ENCODE measurements around the gene MAGEB4. TPM values are rescaled to one million over a fixed set of nuclear protein-coding genes. Genes with fewer than 3 reads are reported as not detected.

MAGEB4 gene
- total RNA-seq, 1 donor from 2014 or later: not detected

DNA sequence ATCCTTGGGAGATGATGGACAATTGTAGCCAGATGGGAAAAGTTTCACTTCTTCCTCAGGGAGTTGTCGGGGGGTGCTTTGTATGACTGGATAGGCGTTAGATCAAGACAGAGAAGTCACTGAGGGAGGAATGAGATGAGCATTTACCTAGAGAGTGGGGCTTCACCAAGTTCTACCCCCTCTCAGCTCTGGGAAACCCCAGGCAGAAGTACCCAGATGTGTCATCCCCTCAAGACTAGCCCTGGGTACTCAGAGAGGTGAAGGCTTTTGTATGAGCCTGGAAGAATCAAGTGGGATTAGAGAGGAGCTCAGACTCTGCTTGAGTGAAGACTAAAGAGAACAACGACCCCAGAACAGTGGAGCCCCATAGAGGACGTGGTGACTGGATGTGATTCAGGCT, 7.1 kb downstream of the MAGEB4 start:
- no peak overlapping the region for H3K27ac Mint-ChIP-seq
- H3K27me3 Mint-ChIP-seq (ENCODE audit: low read depth): no peaks in the 10 kb centered on the region
- no peaks in the 10 kb centered on the region for H3K4me1 Mint-ChIP-seq (ENCODE audit: low read depth)
- no peak overlapping the region for H3K4me3 Mint-ChIP-seq (ENCODE audit: low read depth)
- no peak for DNase-seq (ENCODE audit: low spot score)
- no peaks in the 10 kb centered on the region for H3K36me3 Mint-ChIP-seq (ENCODE audit: low read depth)
- no peaks in the 10 kb centered on the region for H3K9me3 Mint-ChIP-seq
- intact Hi-C loops (cut with micrococcal nuclease): no loop called here

DNA sequence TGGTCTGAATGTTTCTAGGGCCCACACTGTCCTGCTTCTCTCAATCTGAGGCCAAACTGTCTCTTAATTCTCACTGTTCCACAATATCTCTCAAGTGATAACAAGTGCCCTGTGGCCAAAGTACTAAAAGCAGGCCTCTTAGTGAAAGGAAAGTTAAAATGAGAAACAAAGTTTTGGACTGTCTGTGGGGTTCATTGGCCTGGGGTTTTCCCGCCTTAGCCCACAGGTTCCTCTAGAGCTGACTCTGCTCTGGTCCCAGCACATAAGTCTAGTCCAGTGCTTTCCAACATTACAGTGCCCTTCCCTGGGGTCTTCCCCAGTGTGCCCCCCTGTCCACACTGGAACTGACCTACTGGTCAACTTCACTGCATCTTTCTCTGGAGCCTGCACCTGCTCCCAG, 11.5 kb downstream of the MAGEB4 start:
- no peak for DNase-seq (ENCODE audit: low spot score)
- Mint-ChIP-seq H3K27me3 (ENCODE audit: low read depth) (no peaks in the 10 kb centered on the region), H3K36me3 (ENCODE audit: low read depth) (no peaks in the 10 kb centered on the region), H3K4me1 (ENCODE audit: low read depth) (no peaks in the 10 kb centered on the region), H3K27ac (no peak overlapping the region), H3K9me3 (no peaks in the 10 kb centered on the region), H3K4me3 (ENCODE audit: low read depth) (no peak overlapping the region)
- intact Hi-C loops (cut with micrococcal nuclease): no loop called here

DNA sequence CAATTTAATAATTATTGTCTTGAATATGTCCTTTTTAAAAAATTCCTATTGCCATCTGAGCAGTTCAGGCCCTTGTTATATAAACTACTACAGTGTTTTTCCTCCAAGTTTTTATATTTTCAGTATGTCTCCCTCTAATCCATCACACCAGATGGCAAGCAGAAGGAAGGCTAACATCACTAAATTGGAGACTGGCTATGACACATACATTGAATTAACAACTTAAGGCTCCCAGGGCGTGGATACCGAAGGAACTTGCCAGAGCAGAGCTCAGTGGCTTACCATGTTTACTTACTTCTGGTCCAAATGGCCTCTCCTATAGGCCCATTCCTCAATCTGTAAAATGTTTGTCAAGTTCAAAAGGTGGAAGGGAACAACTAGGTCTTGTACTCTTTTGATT, 18.1 kb downstream of the MAGEB4 start:
- Mint-ChIP-seq H3K36me3 (ENCODE audit: low read depth) (no peaks in the 10 kb centered on the region), H3K4me1 (ENCODE audit: low read depth) (no peaks in the 10 kb centered on the region), H3K9me3 (no peaks in the 10 kb centered on the region), H3K27ac (no peak overlapping the region), H3K27me3 (ENCODE audit: low read depth) (peaks cover 1% of the 10 kb centered on the region), H3K4me3 (ENCODE audit: low read depth) (no peak overlapping the region)
- intact Hi-C loops (cut with micrococcal nuclease): no loop called here
- DNase-seq (ENCODE audit: low spot score): no peak

DNA sequence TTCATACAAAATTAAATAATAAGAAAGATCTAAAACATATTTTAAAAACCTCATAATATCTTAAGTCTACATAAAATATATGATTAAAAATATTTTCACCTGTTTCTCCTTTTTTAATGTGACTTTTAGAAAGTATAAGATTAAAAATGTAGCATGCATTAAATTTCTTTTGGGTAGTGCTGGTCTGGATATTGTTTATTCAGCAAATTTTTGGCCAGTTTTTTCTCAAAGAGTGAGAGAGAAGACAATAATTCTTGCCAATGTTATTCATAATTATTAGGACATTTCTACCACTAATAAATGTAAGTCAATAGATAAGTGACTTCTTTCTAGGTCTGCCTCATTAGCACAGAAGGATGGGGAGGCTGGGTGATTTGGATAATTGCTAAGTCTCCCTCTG, 19.2 kb downstream of the MAGEB4 start:
- no peak overlapping the region for H3K4me3 Mint-ChIP-seq (ENCODE audit: low read depth)
- no peaks in the 10 kb centered on the region for H3K36me3 Mint-ChIP-seq (ENCODE audit: low read depth)
- peaks cover 5% of the 10 kb centered on the region for H3K27me3 Mint-ChIP-seq (ENCODE audit: low read depth)
- no peak for DNase-seq (ENCODE audit: low spot score)
- H3K27ac Mint-ChIP-seq: no peak overlapping the region
- H3K4me1 Mint-ChIP-seq (ENCODE audit: low read depth): no peaks in the 10 kb centered on the region
- intact Hi-C loops (cut with micrococcal nuclease): no loop called here
- H3K9me3 Mint-ChIP-seq: no peaks in the 10 kb centered on the region

DNA sequence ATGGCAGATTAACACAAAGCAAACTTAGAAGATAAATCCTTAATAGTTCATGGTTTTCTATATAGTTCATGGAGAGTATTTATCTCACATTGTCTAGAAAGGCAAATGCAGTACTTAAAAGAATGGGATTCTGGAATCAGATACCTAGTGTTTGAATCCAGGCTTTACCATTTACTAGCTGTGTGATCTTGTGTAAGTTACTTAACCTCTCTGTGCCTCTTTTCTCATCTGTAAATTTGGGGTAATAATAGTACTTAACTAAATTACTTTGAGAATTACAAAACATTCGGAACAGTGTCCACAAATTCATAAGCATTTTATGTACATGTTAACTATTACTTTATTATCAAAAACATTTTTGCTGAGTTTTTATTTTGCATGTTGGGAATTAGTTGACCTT, 21.0 kb downstream of the MAGEB4 start:
- H3K27me3 Mint-ChIP-seq (ENCODE audit: low read depth): peaks cover 5% of the 10 kb centered on the region
- no peaks in the 10 kb centered on the region for H3K36me3 Mint-ChIP-seq (ENCODE audit: low read depth)
- no peaks in the 10 kb centered on the region for H3K4me1 Mint-ChIP-seq (ENCODE audit: low read depth)
- H3K4me3 Mint-ChIP-seq (ENCODE audit: low read depth): no peak overlapping the region
- no peak for DNase-seq (ENCODE audit: low spot score)
- no peak overlapping the region for H3K27ac Mint-ChIP-seq
- intact Hi-C loops (cut with micrococcal nuclease): no loop called here
- H3K9me3 Mint-ChIP-seq: no peaks in the 10 kb centered on the region

DNA sequence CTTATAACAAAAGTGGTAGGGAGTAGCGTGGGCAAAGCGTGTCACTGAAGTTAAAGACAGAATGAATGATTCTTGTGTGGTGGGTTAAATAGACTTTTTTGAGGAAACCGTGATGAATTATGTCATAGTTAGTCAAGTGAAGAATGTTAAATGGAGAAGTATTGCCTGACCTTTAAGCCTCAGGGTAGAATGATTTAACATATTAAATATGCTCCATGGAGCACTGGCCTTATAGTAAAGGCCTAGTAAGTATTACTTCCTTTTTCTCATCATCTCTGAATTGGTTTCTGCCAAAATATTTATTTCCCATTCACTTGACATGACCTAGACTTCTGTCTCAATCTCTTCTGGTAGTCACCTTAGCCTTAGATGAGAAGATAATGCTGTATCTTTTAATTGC, 28.8 kb downstream of the MAGEB4 start:
- Mint-ChIP-seq H3K27me3 (ENCODE audit: low read depth) (peaks cover 3% of the 10 kb centered on the region), H3K4me1 (ENCODE audit: low read depth) (no peaks in the 10 kb centered on the region), H3K9me3 (no peaks in the 10 kb centered on the region), H3K4me3 (ENCODE audit: low read depth) (no peak overlapping the region), H3K36me3 (ENCODE audit: low read depth) (no peaks in the 10 kb centered on the region), H3K27ac (no peak overlapping the region)
- intact Hi-C loops (cut with micrococcal nuclease): loop anchor here (10.0 kb wide), 1 partner anchor 234 kb away; no protein-coding TSS in a partner anchor
- no peak for DNase-seq (ENCODE audit: low spot score)

DNA sequence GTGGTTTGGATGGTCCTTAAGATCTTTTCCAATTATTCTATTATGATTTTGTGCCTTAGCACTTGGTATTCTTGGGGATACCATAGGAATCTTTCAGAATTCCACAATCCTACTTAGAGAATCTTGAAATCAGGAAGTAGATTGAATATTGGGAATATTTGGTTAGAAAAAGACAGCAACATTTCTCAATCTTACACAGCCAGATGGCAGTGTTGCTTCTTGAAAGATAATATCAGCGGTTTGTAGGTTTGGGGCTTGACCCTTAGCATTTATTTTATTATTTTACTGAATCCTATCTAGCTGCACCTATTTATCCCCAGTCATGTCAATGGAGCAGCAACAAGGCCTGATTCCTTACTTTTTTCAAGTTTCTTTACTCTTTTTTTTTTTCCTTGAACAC, 33.7 kb downstream of the MAGEB4 start:
- Mint-ChIP-seq H3K27ac (no peak overlapping the region), H3K4me1 (ENCODE audit: low read depth) (peaks cover 5% of the 10 kb centered on the region), H3K36me3 (ENCODE audit: low read depth) (no peaks in the 10 kb centered on the region), H3K9me3 (no peaks in the 10 kb centered on the region), H3K27me3 (ENCODE audit: low read depth) (peaks cover 1% of the 10 kb centered on the region), H3K4me3 (ENCODE audit: low read depth) (no peak overlapping the region)
- intact Hi-C loops (cut with micrococcal nuclease): loop anchor here (10.0 kb wide), 1 partner anchor 229 kb away; no protein-coding TSS in a partner anchor
- no peak for DNase-seq (ENCODE audit: low spot score)

DNA sequence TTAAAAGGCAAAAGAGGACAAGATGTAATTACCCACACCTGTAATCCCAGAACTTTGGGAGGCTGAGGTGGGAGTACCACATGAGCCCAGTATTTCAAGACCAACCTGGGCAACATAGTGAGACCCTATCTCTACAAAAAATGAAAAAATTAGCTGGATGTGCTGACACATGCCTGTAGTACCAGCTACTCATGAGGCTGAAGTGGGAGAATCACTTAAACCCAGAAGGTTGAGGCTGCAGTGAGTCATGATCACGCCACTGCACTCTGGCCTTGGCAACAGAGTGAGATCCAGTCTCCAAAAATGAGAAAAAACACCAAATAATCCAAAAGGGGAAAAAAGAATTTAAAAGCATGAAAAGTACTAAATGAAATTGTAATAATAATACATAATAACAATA, 36.6 kb downstream of the MAGEB4 start:
- Mint-ChIP-seq H3K4me3 (ENCODE audit: low read depth) (no peak overlapping the region), H3K27me3 (ENCODE audit: low read depth) (peaks cover 1% of the 10 kb centered on the region), H3K36me3 (ENCODE audit: low read depth) (no peaks in the 10 kb centered on the region), H3K9me3 (no peaks in the 10 kb centered on the region), H3K27ac (no peak overlapping the region), H3K4me1 (ENCODE audit: low read depth) (peaks cover 5% of the 10 kb centered on the region)
- intact Hi-C loops (cut with micrococcal nuclease): loop anchor here (10.0 kb wide), 1 partner anchor 226 kb away; no protein-coding TSS in a partner anchor
- no peak for DNase-seq (ENCODE audit: low spot score)

DNA sequence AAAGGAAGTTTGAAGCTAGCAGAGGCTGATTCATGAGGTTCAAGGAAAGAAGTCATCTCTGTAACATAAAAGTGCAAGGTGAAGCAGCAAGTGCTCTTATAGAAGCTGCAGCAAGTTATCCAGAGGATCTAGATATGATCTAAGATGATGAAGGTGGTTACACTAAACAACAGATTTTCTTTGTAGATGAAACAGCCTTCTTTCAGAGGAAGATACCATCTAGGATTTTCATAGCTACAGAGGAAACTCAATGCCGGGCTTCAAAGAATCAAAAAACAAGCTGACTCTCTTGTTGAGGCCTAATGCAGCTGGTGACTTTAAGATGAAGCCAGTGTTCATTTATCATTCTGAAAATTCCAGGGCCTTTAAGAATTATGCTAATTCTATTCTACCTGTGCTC, 38.6 kb downstream of the MAGEB4 start:
- no peak for DNase-seq (ENCODE audit: low spot score)
- H3K36me3 Mint-ChIP-seq (ENCODE audit: low read depth): no peaks in the 10 kb centered on the region
- H3K27me3 Mint-ChIP-seq (ENCODE audit: low read depth): no peaks in the 10 kb centered on the region
- H3K27ac Mint-ChIP-seq: no peak overlapping the region
- H3K4me3 Mint-ChIP-seq (ENCODE audit: low read depth): no peak overlapping the region
- intact Hi-C loops (cut with micrococcal nuclease): no loop called here
- no peaks in the 10 kb centered on the region for H3K9me3 Mint-ChIP-seq
- peaks cover 7% of the 10 kb centered on the region for H3K4me1 Mint-ChIP-seq (ENCODE audit: low read depth)

DNA sequence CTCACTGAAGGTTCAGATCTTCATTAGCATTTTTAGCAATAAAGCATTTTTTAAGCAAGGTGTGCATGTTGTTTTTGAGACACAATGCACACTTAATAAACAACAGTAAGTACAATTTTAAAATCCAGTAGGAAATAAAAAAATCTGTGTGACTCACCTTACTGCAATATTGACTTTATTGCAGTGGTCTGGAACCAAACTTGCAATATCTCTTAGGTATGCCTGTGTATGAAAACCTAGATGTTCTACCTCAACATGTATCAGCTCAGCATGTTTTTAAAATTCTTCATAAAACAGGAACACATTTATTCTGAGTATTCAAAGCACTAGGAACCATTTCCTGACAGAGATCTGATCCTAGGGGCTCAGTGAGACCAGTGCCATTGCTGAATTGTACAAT, 40.7 kb downstream of the MAGEB4 start:
- Mint-ChIP-seq H3K9me3 (no peaks in the 10 kb centered on the region), H3K27me3 (ENCODE audit: low read depth) (no peaks in the 10 kb centered on the region), H3K4me1 (ENCODE audit: low read depth) (peaks cover 7% of the 10 kb centered on the region), H3K27ac (no peak overlapping the region), H3K36me3 (ENCODE audit: low read depth) (no peaks in the 10 kb centered on the region), H3K4me3 (ENCODE audit: low read depth) (no peak overlapping the region)
- intact Hi-C loops (cut with micrococcal nuclease): no loop called here
- DNase-seq (ENCODE audit: low spot score): no peak

DNA sequence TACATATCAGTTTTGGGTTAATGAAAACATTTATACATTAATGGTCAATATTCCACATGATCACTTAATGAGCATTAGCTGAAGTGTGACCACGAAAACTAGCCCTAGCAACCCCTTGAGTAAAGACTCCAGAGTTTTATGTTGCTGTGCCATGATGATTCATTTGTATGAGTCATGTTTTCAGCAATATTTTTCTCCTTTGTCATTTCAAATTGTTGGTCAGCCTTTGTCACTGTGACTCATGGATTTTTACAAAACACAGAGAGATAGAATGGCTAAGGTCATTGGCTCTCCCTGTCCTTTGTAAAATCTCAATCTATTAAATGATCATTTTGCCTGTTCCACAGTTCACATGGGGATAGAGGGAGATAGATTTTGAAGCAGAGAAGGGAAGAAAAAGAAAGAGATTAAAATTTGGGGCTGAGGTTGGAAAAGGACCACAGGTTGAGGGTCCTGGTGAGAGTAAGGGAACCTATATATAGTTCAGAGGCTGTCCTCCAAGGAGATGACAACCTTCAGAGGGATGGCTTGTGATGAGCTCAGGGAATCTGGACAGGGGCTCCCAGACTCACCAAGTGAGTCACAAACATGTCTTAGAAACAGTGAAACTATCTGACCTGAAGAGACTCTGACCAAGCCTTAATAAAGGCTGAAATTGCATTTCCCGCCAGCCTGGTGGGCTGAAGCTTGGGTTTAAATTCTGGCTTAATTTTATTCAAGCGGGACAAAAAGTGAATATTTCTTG, 41.8 kb downstream of the MAGEB4 start:
- H3K4me3 Mint-ChIP-seq (ENCODE audit: low read depth): no peak overlapping the region
- H3K36me3 Mint-ChIP-seq (ENCODE audit: low read depth): no peaks in the 10 kb centered on the region
- intact Hi-C loops (cut with micrococcal nuclease): no loop called here

More for the DNA sequence above, 41.8 kb downstream of the MAGEB4 start:
- no peak for DNase-seq (ENCODE audit: low spot score)
- Mint-ChIP-seq H3K27ac (no peak overlapping the region), H3K27me3 (ENCODE audit: low read depth) (no peaks in the 10 kb centered on the region), H3K9me3 (no peaks in the 10 kb centered on the region), H3K4me1 (ENCODE audit: low read depth) (peaks cover 7% of the 10 kb centered on the region)
